Tibial nerve (tissue), 4 donors: Measurements from ENCODE around the gene CTBP1. TPM values are rescaled to one million over a fixed set of nuclear protein-coding genes. Genes with fewer than 3 reads are reported as not detected.

Experiments
- DNase-seq, 2 donors: peaks; one replicate each; pipeline ENCODE4 v3.0.0-alpha.2; 2019; ENCODE audit warnings: low spot score in 2 of 2
- H3K27ac ChIP-seq, 4 donors: fragments of 200-600 bp; sonication (generic) in 3 of 4; one replicate each; pipeline ENCODE4 v1.5.1; 2017 to 2019; ENCODE audit warnings: mild to moderate bottlenecking in 1 of 4
- H3K27me3 ChIP-seq, 2 donors: fragments of 200-600 bp; sonication (generic) in 1 of 2; one replicate each; pipeline versions ENCODE4 v1.5.1 to v1.6.0; 2017 to 2019
- H3K36me3 ChIP-seq, 3 donors: fragments of 200-600 bp; sonication (generic); one replicate each; pipeline ENCODE4 v1.5.1; 2018 to 2019
- H3K4me1 ChIP-seq, 4 donors: fragments of 200-600 bp; sonication (generic) in 3 of 4; one replicate each; pipeline ENCODE4 v1.5.1; 2017 to 2019
- H3K4me3 ChIP-seq, 4 donors: fragments of 200-600 bp; sonication (generic) in 3 of 4; one replicate each; pipeline ENCODE4 v1.5.1; 2017 to 2019; ENCODE audit warnings: mild to moderate bottlenecking in 1 of 4, moderate library complexity in 1 of 4
- H3K9me3 ChIP-seq, 4 donors: fragments of 200-600 bp; sonication (generic) in 3 of 4; one replicate each; pipeline ENCODE4 v1.5.1; 2017 to 2019
- CTCF ChIP-seq, 5 experiments: fragments of 200-600 bp in 3 of 5; fragments of 450-650 bp in 2 of 5; sonication (generic) in 3 of 5; IDR thresholded peaks; one replicate each; pipeline ENCODE4 v1.5.1; 2016 to 2019; ENCODE audit warnings: antibody characterized with exemption in 5 of 5, mild to moderate bottlenecking in 3 of 5, moderate library complexity in 2 of 5
- EP300 ChIP-seq, 2 donors: sonication (generic); formaldehyde crosslinking; IDR thresholded peaks; one replicate each; pipeline ENCODE4 v1.6.1; 2017; ENCODE audit warnings: antibody characterized with exemption in 2 of 2, mild to moderate bottlenecking in 1 of 2
- POLR2A ChIP-seq, 2 donors: fragments of 450-650 bp; IDR thresholded peaks; one replicate each; pipeline ENCODE4 v1.6.1; 2017; ENCODE audit warnings: antibody characterized with exemption in 2 of 2, mild to moderate bottlenecking in 2 of 2, moderate library complexity in 2 of 2
- WGBS, 2 donors: methylation state at CpG; one replicate each; pipeline ENCODE4 v1.1.5; 2018; 5-methylcytosine and 5-hydroxymethylcytosine counted together
- total RNA-seq, 4 donors: library from RNA; depleted of rRNA; stranded (reverse); fragments of >200 nt; gene quantifications; one replicate each; pipeline ENCODE4 v1.1.0, GENCODE V29; 2016

Gene CTBP1
- total RNA-seq, 4 donors from 2014 or later, result 134 to 255 (median 193) TPM

- DNase-seq, result no peak
- Histone ChIP-seq H3K36me3 (no peaks in the 10 kb centered on the region), H3K9me3 (no peaks in the 10 kb centered on the region), H3K4me1 (peaks cover 0 to 3% (median 1%) of the 10 kb centered on the region in 4 donors), H3K4me3 (no peak overlapping the region), H3K27me3 (no peaks in the 10 kb centered on the region), H3K27ac (no peak overlapping the region)
- WGBS, 2 donors, result 87 to 90% methylated on average over 9 of the region's 9 CpGs
- TF ChIP-seq POLR2A (IDR thresholded peaks at IDR 0.05) (no peak), CTCF (IDR thresholded peaks at IDR 0.05) (no peak), EP300 (IDR thresholded peaks at IDR 0.05) (no peak)
Observed at GRCh38 chr4:1283711-1284110, 34.8 kb upstream of the CTBP1 start.

GRCh38 chr4:1279253-1279652 lies 30.3 kb upstream of the CTBP1 start:
- 92% methylated on average over 10 of the region's 10 CpGs for WGBS, 2 donors
- DNase-seq, result no peak
- Histone ChIP-seq H3K9me3 (no peaks in the 10 kb centered on the region), H3K4me1 (no peaks in the 10 kb centered on the region), H3K27me3 (no peaks in the 10 kb centered on the region), H3K4me3 (no peak overlapping the region), H3K36me3 (no peaks in the 10 kb centered on the region), H3K27ac (no peak overlapping the region)
- TF ChIP-seq POLR2A (IDR thresholded peaks at IDR 0.05) (no peak), CTCF (IDR thresholded peaks at IDR 0.05) (no peak), EP300 (IDR thresholded peaks at IDR 0.05) (no peak)

- H3K4me1 ChIP-seq, result no peaks in the 10 kb centered on the region
- H3K27me3 ChIP-seq, result no peaks in the 10 kb centered on the region
- WGBS, 2 donors, result 80 to 81% methylated on average over 15 of the region's 15 CpGs
- no peaks in the 10 kb centered on the region for H3K36me3 ChIP-seq
- H3K9me3 ChIP-seq, result no peaks in the 10 kb centered on the region
- TF ChIP-seq CTCF (IDR thresholded peaks at IDR 0.05), result no peak
- TF ChIP-seq EP300 (IDR thresholded peaks at IDR 0.05), result no peak
- no peak for TF ChIP-seq POLR2A (IDR thresholded peaks at IDR 0.05)
- no peak overlapping the region for H3K4me3 ChIP-seq
- no peak for DNase-seq
- H3K27ac ChIP-seq, result no peak overlapping the region
Observed at GRCh38 chr4:1277667-1278665, 29.0 kb upstream of the CTBP1 start.

GRCh38 chr4:1276984-1277383 lies 28.1 kb upstream of the CTBP1 start:
- DNase-seq, result no peak
- WGBS, 2 donors, result 91 to 93% methylated on average over 2 of the region's 2 CpGs
- H3K36me3 ChIP-seq, result no peaks in the 10 kb centered on the region
- no peak overlapping the region for H3K27ac ChIP-seq
- no peaks in the 10 kb centered on the region for H3K4me1 ChIP-seq
- no peaks in the 10 kb centered on the region for H3K27me3 ChIP-seq
- H3K9me3 ChIP-seq, result no peaks in the 10 kb centered on the region
- TF ChIP-seq EP300 (IDR thresholded peaks at IDR 0.05), result no peak
- H3K4me3 ChIP-seq, result no peak overlapping the region

- no peaks in the 10 kb centered on the region for H3K36me3 ChIP-seq
- H3K4me1 ChIP-seq, result no peaks in the 10 kb centered on the region
- H3K27ac ChIP-seq, result peak overlapping the region in 1 of 4 donors; percentile 28
- H3K27me3 ChIP-seq, result no peaks in the 10 kb centered on the region
- TF ChIP-seq POLR2A (IDR thresholded peaks at IDR 0.05) (no peak), CTCF (IDR thresholded peaks at IDR 0.05) (no peak), EP300 (IDR thresholded peaks at IDR 0.05) (no peak)
- WGBS, 2 donors, result 53 to 59% methylated on average over 9 of the region's 9 CpGs
- no peak overlapping the region for H3K4me3 ChIP-seq
- H3K9me3 ChIP-seq, result peaks cover 0 to 4% (median 0%) of the 10 kb centered on the region in 4 donors
- DNase-seq, result no peak
Observed at GRCh38 chr4:1274871-1275270, 25.9 kb upstream of the CTBP1 start.
